Pancreas (tissue), 10 donors: Measurements from ENCODE around the gene LYST. TPM values are rescaled to one million over a fixed set of nuclear protein-coding genes. Genes with fewer than 3 reads are reported as not detected.

Experiments used
- ATAC-seq, 4 donors: fragments of 200-7000 bp; cut with Tn5 transposase; one replicate each; pipeline versions ENCODE4 v1.8.0 to v1.9.1; 2020; ENCODE audit warnings: mild to moderate bottlenecking in 4 of 4, moderate library complexity in 4 of 4
- DNase-seq, 6 donors: peaks; one replicate each; pipeline ENCODE4 v3.0.0-alpha.2; 2020
- FAIRE-seq: peaks from 2 replicates; lab custom pipeline; 2012; peaks lifted over from hg19 to GRCh38; lab: Jason Lieb, UNC
- H3K27ac ChIP-seq, 4 donors: fragments of 200-600 bp; sonication (generic); 1 replicate in 3 of 4; 2 replicates in 1 of 4; pipeline versions ENCODE4 v1.5.0 to v1.8.0; 2020
- H3K27me3 ChIP-seq, 4 donors: fragments of 200-600 bp; one replicate each; pipeline ENCODE4 v1.8.0; 2021
- H3K36me3 ChIP-seq, 3 donors: fragments of 200-600 bp; sonication (generic) in 1 of 3; one replicate each; pipeline versions ENCODE4 v1.5.0 to v1.8.0; 2020 to 2021
- H3K4me1 ChIP-seq, 3 donors: fragments of 200-600 bp; one replicate each; pipeline ENCODE4 v1.8.0; 2021
- H3K4me3 ChIP-seq, 4 donors: fragments of 200-600 bp; sonication (generic) in 2 of 4; one replicate each; pipeline versions ENCODE4 v1.5.0 to v1.8.0; 2020 to 2021
- H3K9me3 ChIP-seq, 4 donors: fragments of 200-600 bp; one replicate each; pipeline ENCODE4 v1.8.0; 2021
- WGBS, 2 donors: extraction: QIAGEN DNeasy Blood & Tissue Kit; methylation state at CpG; one replicate each; pipeline ENCODE4 v1.1.7; 2013; 5-methylcytosine and 5-hydroxymethylcytosine counted together
- intact Hi-C, 3 donors: fragments of 100-400 bp; cut with DNase I; formaldehyde crosslinking; loops; one replicate each; pipeline versions ENCODE4 v1.11.1 to v1.14.2; 2022
- microRNA-seq, 2 donors: library from miRNA; unstranded; fragments of <30 nt; microRNA quantifications; one replicate each; pipeline versions ENCODE4 to v1.1.0, GENCODE V29; 2019 to 2020
- polyA plus RNA-seq, 2 donors: library from polyadenylated mRNA; stranded (reverse); fragments of 200-250 nt; gene quantifications; one replicate each; pipeline ENCODE4 v1.2.3, GENCODE V29; 2013
- total RNA-seq, 6 donors: library from RNA; stranded (reverse); fragmentation: NEBNext Ultra II Directional in 4 of 6; extraction: Animal tissue kit (Norgen Biotek cat#: 25700) in 4 of 6; gene quantifications; one replicate each; pipeline versions ENCODE4 v1.2.1 to v1.2.4, GENCODE V29; 2021 to 2023
- TF ChIP-seq, protein P1 (sequence below), 4 donors: fragments of 200-600 bp; sonication (generic) in 3 of 4; IDR thresholded peaks; one replicate each; pipeline versions ENCODE4 v1.5.0 to v1.8.0; 2021; ENCODE audit warnings: antibody characterized with exemption in 4 of 4
- donor health status: healthy with polysubstance abuse.
- donor health status: DM: no; HTN: no; CAD: no; lungs with moderate emphysema.
- donor health status: DM: no; HTN: no; CAD: no.
- donor health status: control.
- donor health status: control.
- donor health status: Bipolar disorder and iron deficiency.
- donor health status: DM: yes; HTN: yes; CAD: no.
- donor health status: DM: no; HTN: no; CAD: no.
- donor health status: DM: no; HTN: no; CAD: no.
- donor health status: DM: yes; HTN: yes; CAD: no.

The LYST gene
- total and polyA plus RNA-seq, 8 donors: 4.3 to 13.7 (median 8.9) TPM

DNA sequence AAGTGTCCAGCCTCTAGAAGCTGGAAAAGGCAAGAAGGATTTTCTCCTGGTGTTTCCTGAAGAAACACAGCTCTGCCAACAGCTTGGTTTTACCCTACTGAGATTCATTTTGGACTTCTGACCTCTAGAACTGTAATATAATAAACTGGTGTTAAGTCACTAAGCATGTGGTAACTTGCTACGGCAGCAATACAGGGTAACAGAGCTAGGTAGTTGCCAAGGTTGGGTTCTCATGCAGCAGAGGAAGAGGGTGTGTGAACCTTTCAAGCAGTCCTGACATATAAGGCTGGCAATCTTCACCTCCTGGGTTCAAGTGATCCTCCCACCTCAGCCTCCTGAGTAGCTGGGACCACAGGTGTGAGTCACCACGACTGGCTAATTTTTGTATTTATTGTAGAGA is 253.1 kb downstream of the LYST start:
- intact Hi-C loops: no loop called here
- Histone ChIP-seq H3K4me3 (no peak overlapping the region), H3K27me3 (no peaks in the 10 kb centered on the region), H3K27ac (no peak overlapping the region), H3K4me1 (no peaks in the 10 kb centered on the region), H3K9me3 (no peaks in the 10 kb centered on the region), H3K36me3 (no peaks in the 10 kb centered on the region)
- FAIRE-seq (no peak), DNase-seq (no peak), ATAC-seq (no peak)
- TF ChIP-seq, protein P1, sequence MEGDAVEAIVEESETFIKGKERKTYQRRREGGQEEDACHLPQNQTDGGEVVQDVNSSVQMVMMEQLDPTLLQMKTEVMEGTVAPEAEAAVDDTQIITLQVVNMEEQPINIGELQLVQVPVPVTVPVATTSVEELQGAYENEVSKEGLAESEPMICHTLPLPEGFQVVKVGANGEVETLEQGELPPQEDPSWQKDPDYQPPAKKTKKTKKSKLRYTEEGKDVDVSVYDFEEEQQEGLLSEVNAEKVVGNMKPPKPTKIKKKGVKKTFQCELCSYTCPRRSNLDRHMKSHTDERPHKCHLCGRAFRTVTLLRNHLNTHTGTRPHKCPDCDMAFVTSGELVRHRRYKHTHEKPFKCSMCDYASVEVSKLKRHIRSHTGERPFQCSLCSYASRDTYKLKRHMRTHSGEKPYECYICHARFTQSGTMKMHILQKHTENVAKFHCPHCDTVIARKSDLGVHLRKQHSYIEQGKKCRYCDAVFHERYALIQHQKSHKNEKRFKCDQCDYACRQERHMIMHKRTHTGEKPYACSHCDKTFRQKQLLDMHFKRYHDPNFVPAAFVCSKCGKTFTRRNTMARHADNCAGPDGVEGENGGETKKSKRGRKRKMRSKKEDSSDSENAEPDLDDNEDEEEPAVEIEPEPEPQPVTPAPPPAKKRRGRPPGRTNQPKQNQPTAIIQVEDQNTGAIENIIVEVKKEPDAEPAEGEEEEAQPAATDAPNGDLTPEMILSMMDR (IDR thresholded peaks at IDR 0.05): no peak
- WGBS, 2 donors: 66 to 76% methylated on average over 2 of the region's 2 CpGs

DNA sequence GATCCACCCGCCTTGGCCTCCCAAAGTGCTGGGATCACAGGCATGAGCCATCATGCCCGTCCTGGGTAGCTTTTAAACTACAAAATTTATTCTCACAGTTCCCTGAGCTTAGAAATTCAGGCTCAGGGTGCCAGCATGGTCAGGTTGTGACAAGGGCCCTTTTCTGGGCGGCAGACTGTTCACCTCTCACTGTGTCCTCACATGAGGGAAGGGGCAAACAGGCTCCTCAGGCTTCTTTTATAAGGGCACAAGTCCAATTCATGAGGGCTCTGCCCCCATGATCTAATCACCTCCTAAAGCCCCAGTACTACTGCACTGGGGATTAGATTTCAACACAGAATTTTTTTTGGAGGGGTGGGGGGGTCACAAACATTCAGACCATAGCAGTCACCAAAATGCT is 253.9 kb downstream of the LYST start:
- Histone ChIP-seq H3K36me3 (no peaks in the 10 kb centered on the region), H3K4me3 (no peak overlapping the region), H3K27me3 (no peaks in the 10 kb centered on the region), H3K9me3 (no peaks in the 10 kb centered on the region), H3K27ac (no peak overlapping the region), H3K4me1 (no peaks in the 10 kb centered on the region)
- WGBS, 2 donors: 74 to 90% methylated on average over 3 of the region's 3 CpGs
- intact Hi-C loops: no loop called here
- TF ChIP-seq, protein P1 (IDR thresholded peaks at IDR 0.05): no peak
- ATAC-seq: no peak
- DNase-seq: no peak
- no peak for FAIRE-seq

Small RNAs within 50 kb of the gene (microRNA-seq; reads per million reads assigned to microRNA genes)
- 2.3 to 4.4 reads per million in 2 donors for gene MIR1537

Other genes with a start within 250 kb of the LYST start
- 1 to 10 TPM in 5 of 6 donors, under 1 TPM in 1; 0.56 to 7.8 (median 2.2) TPM for gene GNG4, start 217.1 kb downstream of the LYST start, total RNA-seq
- gene GNG4, start 217.1 kb downstream of the LYST start, polyA plus RNA-seq: 10 to 100 TPM in 1 of 2 donors, 1 to 10 TPM in 1; 5.0 to 20.4 TPM
- gene NID1, start 198.2 kb upstream of the LYST start, total RNA-seq: 10 to 100 TPM in 3 of 6 donors, 1 to 10 TPM in 3; 3.6 to 28.2 (median 10.3) TPM
- gene NID1, start 198.2 kb upstream of the LYST start, polyA plus RNA-seq: 1 to 10 TPM; 4.3 to 7.6 TPM